ENCODE measurements around the gene SALL1. TPM values are rescaled to one million over a fixed set of nuclear protein-coding genes. Genes with fewer than 3 reads are reported as not detected.

The SALL1 gene
- total and polyA plus RNA-seq, 9 of the 15 experiments (the other 6 are each of a cell fraction or from before 2014, with no cell fraction given), result not detected

GRCh38 chr16:51148678-51149228, 2.3 kb downstream of the SALL1 start:
- Histone ChIP-seq H3K9me1 (ENCODE audit: control insufficient read depth, insufficient read depth, low read length) (no peaks in the 10 kb centered on the region), H3K79me2 (ENCODE audit: control insufficient read depth, insufficient read depth, low read length) (no peaks in the 10 kb centered on the region), H2AFZ (ENCODE audit: low read depth, low read length) (no peak overlapping the region), H3K36me3 (ENCODE audit: control insufficient read depth, insufficient read depth, low read length) (no peaks in the 10 kb centered on the region), H3K4me3 (no peak overlapping the region), H3K9me3 (replicated peaks; ENCODE audit: control insufficient read depth, insufficient read depth, low read depth, low read length) (no peaks in the 10 kb centered on the region), H4K20me1 (replicated peaks; ENCODE audit: control insufficient read depth, insufficient read depth, low read length) (no peaks in the 10 kb centered on the region), H3K27me3 (ENCODE audit: control insufficient read depth in 2 of 2, insufficient read depth in 2 of 2, low read length in 2 of 2) (peaks cover 0 to 13% of the 10 kb centered on the region in 2 experiments; a peak in 1 of 5 replicates), H3K4me1 (replicated peaks in 1 of 2; ENCODE audit: control insufficient read depth in 2 of 2, insufficient read depth in 2 of 2, low read length in 2 of 2) (no peaks in the 10 kb centered on the region; a peak in 1 of 5 replicates), H3K27ac (ENCODE audit: extremely low read depth, low read depth, low read length) (no peak overlapping the region), H3K4me2 (ENCODE audit: insufficient read depth, low read length) (no peak overlapping the region), H3K9ac (ENCODE audit: insufficient read depth in 1 of 2, low read depth in 2 of 2, low read length in 2 of 2) (no peak overlapping the region)
- TF ChIP-seq RHOXF2B (CRISPR knock-in tag; conservative IDR thresholded peaks at IDR 0.05) (no peak), KHSRP (IDR thresholded peaks at IDR 0.05) (no peak), FOSL1 (tag; conservative IDR thresholded peaks at IDR 0.05) (no peak), SMAD2 (IDR thresholded peaks at IDR 0.05; ENCODE audit: low read depth, low read length) (no peak), MAX (CRISPR knock-in tag; IDR thresholded peaks at IDR 0.05) (no peak), PRDM10 (IDR thresholded peaks at IDR 0.05; ENCODE audit: partially characterized antibody) (no peak)
- TF ChIP-seq, protein P1, sequence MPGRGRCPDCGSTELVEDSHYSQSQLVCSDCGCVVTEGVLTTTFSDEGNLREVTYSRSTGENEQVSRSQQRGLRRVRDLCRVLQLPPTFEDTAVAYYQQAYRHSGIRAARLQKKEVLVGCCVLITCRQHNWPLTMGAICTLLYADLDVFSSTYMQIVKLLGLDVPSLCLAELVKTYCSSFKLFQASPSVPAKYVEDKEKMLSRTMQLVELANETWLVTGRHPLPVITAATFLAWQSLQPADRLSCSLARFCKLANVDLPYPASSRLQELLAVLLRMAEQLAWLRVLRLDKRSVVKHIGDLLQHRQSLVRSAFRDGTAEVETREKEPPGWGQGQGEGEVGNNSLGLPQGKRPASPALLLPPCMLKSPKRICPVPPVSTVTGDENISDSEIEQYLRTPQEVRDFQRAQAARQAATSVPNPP (IDR thresholded peaks at IDR 0.05; ENCODE audit: borderline replicate concordance, insufficient read depth, insufficient read length), result no peak
- TF ChIP-seq, protein P2, sequence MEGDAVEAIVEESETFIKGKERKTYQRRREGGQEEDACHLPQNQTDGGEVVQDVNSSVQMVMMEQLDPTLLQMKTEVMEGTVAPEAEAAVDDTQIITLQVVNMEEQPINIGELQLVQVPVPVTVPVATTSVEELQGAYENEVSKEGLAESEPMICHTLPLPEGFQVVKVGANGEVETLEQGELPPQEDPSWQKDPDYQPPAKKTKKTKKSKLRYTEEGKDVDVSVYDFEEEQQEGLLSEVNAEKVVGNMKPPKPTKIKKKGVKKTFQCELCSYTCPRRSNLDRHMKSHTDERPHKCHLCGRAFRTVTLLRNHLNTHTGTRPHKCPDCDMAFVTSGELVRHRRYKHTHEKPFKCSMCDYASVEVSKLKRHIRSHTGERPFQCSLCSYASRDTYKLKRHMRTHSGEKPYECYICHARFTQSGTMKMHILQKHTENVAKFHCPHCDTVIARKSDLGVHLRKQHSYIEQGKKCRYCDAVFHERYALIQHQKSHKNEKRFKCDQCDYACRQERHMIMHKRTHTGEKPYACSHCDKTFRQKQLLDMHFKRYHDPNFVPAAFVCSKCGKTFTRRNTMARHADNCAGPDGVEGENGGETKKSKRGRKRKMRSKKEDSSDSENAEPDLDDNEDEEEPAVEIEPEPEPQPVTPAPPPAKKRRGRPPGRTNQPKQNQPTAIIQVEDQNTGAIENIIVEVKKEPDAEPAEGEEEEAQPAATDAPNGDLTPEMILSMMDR (IDR thresholded peaks at IDR 0.05 in 2 of 3, conservative IDR thresholded peaks at IDR 0.05 in 1 of 3; ENCODE audit: insufficient read depth in 2 of 3, low read depth in 1 of 3, low read length in 3 of 3), result no peak
- CTCF ChIA-PET (ENCODE audit: low intra/inter-chr PET ratio), result no interaction called here
- no peak for ATAC-seq
- POLR2A ChIA-PET, result no interaction called here
- in situ Hi-C loops (cut with MboI) (no loop called here), intact Hi-C loops (cut with micrococcal nuclease) (no loop called here)
- FAIRE-seq, result no peak
- 3% methylated on average over 2 of the region's 2 CpGs for WGBS (ENCODE audit: insufficient coverage, low coverage, missing lambda C conversion rate)
- DNase-seq (ENCODE audit: extremely low read depth in 1 of 4, low spot score in 3 of 4), result no peak
- no TSS peak for BruUV-seq (replicated peaks)

Measured in K562 (cell line).